DMS 273 (cell line): ENCODE measurements around the gene FEN1.
A peak's percentile ranks its signal among the peaks of the same experiment; 100 is the strongest.

Experiments
- DNase-seq: peaks from one replicate; lab custom pipeline; 2025; ENCODE audit not compliant: unreplicated experiment; lab: John Stamatoyannopoulos, UW

FEN1 gene

DNA sequence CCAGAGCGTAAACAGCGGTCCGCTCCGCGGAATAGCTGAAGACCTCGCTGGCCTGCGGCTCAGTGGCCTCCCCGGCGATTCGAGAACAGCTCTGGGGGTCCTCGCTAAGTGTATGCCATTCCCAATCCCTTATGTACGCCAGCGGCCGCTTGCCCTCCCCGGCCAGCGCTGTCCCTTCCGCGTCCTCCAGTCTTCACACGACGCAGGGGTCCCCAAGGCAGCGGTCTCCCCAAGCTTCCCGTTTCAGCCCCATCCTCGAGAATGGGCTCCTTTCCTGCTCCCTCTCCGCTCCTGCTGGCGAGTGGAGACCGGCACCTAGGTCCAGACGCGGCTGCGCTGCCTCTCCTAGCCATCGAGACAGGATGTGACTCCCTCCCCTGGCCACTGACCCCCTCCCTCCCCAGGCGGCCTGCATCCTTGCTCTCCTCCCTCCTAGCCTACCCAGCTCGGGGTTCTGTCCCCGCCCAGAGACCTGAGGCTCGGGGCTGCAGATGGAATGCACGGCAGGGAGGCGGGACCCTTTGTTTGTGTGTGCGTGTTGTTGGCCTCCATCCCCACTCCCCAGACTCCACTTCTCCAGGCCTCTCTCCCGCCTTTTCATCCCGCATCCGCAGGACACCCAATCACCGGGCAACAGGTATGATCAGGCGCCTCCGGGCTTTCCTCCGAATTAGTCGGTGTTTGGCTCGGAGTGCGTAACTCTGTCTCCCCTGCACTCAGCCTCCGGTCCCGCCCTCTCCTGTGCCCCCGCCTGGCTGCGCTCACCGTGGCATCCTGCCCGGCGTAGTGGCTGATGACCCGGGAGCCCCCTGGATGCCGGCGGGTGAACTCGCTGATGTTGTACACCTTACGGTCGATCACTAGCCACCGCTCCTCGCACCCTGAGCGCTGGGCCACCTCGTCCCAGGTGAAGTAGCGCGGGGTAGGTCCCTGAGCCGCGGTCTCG is 23.4 kb downstream of the FEN1 start:
- peak; percentile 90 for DNase-seq

DNA sequence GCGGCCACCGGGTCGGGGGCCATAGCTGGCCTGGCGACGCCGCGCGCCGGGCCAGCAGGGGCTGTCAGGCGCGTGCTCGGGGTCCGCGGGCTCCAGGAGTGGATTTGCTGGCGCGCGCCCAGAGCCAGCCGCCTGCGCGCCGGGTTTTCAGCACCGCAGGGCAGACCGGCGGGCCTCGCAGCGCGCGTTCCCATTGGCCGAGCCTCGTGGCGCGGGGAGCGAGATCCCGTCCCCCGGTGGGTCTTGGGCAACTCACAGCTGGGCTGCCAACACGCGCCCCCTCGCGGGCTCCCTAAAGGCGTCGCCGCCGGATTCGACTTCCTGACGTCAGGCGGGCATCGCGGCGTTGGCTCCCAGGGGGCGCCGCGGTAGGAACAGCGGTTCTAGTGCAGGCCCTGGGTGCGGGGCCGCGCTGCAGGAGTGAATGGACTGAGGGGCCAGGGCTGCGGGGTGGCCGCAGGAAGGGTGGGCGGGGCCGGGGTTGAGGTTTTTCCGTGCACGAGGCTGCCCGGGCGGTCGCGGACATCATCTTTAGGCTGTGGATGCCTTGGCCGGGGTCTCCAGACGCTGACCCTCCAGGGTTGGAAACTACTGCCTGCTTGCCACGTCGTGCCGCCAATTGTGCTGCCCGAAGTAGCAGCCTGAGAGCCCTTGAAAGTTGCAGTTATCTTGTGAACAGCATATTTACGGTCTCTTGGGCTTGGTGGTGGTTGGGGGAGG is 24.2 kb downstream of the FEN1 start, which contains the start of gene FADS1:
Gene FADS1 (minus strand): TSS at position 268 of the 720 bp plus-strand sequence. CDS start 74 bp downstream, at position 194.
- peak; percentile 97 for DNase-seq

DNA sequence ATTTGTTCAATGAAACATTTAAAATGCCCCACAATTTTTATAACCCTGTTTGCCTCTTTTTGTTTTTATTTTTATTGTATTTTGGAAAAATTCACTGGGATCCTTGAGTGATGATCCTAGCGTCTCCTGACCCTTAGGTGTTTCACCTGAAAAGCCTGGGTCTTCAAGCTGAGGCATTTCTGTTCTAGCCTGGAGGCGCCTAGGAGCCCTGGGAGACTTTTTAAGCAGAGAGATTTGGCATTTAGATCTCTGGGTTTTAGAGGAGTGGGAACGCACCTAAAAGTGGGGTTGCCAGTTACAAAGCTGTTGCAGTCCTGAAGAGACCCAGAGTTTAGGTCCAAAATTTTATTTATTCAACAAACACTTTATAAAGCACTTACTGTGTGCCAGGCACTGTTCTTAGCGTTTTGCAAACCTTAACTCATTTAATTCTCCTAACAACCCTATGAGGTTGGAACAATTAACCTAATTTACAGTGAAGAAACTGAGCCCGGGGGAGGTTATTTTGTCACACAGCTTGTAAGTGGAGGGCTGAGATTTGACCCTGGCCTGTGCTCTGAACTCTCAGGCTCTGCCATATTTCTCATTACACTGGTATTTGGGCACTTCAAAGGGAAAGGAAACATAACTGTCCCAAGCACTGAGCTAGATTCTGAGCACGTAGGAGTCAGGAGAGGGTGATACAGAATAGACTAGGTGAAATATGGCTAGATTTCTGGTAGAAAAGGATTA is 24.9 kb downstream of the FEN1 start:
- DNase-seq = no peak

DNA sequence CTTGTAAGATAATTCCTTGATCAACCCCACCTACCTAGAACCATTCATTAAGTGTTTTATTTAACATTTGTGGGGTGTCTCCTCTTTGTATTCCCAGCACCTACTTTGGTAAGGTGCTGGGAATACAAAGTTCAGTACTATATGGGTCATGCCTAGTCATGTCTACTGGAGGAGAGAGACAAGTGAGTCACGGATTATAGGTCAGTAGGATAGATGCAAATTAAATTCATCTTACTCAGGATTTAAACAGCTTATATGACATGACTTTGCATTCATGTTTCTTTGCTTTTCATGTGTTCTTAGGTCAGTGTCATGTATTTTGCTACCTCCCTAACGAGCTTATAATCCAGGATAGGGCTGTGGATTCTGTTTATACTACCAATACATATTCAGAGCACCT is 27.5 kb downstream of the FEN1 start:
- no peak for DNase-seq

DNA sequence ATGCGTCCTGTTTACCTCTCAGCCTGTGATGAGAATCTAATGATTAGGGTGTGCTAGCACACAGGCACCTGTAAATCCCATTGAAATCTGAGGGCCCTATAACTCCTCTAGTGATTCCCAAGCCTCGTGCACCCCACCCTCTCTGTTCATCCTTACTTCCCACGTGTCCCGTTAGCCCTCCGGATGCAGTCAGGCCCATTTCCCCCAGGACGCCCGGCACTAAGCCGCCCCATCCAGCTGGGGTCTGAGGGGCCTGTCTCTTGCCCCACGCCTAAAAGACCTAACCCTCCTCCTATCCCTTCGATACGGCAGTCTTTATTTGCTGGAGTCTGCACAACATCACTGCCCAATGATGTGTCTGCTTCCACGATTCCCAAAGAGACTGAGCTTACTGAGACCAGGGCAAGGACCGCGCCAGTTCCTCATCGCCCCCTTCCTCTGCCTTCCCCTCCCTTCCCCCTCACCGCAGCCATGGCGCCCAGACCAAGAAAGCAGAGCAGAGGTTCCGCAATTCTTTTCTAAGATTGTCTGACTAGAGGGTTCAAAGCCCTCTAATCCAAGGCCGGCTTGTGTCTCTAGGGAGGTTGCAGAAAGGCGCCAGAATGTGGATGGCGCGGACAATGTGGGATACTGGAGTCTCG is 34.3 kb downstream of the FEN1 start:
- no peak for DNase-seq

DNA sequence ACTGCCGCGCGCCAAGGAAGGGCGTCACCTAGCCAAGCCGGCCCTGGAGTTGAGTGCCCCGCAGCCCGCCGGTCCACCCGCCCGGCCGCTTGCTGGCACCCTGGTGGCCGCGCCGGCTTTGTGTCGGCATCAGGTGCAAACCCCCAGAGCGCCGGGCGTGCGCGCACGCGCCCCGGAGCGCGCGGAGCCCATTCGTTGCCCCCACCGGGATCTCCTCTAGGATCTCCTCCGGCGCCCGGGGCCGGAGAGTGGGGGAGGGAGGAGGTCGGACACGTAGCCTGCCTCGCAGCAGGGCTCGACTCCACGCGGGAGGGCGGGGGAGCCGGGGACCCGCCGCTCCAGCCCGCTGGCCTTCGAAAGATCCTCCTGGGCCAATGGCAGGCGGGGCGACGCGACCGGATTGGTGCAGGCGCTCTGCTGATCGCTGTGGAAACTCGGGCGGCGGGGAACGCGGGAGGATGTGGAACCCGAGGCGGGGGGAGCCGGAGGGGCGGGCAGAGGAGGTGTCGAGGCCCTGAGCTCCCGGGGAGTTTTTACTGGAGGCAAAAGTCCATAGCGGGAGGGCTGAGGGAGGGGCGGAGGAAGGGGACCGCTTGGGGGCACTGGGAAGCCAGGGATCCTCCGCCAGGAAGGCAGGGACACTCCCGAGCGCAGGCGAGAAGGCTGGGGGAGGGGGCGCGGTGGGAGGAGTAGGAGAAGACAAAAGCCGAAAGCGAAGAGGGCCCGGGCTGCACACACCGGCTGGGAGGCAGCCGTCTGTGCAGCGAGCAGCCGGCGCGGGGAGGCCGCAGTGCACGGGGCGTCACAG is 35.1 kb downstream of the FEN1 start, which contains the start of gene FADS2:
Gene FADS2 (plus strand): TSS at position 730 of the 808 bp plus-strand sequence. CDS start 91 bp downstream, outside the sequence.
- peak; percentile 89 for DNase-seq

DNA sequence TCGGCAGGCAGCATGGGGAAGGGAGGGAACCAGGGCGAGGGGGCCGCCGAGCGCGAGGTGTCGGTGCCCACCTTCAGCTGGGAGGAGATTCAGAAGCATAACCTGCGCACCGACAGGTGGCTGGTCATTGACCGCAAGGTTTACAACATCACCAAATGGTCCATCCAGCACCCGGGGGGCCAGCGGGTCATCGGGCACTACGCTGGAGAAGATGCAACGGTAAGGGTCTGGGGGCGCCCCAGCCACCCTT is 35.6 kb downstream of the FEN1 start:
- no peak for DNase-seq

DNA sequence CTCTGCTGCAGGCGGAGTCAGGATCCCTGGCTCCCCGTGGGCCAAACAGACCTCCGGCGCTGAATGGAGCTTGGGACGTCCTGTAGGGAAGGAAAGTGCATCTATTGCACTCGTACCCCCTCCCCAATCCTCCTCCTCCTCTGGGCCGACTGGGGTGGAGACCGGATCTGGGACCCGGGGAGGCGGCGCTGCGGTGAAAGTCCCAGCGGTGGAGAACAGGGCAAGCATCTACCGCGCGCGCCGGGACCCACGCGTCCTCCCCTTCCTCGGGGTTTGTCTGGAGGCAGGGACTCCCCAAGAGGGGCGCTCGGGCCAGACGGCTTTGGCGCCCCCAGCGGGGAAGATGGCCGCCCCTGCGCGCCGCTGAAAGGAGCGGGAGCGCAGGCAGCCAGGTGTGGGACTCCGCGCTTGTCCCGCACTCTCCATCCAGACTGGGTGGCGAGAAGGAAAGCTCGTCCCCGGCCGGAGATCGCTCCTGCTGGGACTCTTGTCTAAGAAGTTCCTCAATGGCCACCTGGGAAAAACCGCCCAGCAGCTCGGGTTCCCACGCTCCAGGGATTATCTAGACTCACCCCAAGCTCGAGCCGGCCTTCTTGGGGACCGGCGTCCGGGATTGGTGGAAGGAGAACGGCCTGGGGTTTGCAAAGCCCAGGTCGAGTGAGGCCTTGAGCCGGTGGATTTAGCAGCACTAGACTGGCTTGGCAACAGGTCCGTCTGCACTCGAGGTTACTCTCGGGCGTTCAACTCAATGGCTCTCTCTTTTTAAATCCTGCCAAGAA is 36.1 kb downstream of the FEN1 start:
- DNase-seq = peak; percentile 69

DNA sequence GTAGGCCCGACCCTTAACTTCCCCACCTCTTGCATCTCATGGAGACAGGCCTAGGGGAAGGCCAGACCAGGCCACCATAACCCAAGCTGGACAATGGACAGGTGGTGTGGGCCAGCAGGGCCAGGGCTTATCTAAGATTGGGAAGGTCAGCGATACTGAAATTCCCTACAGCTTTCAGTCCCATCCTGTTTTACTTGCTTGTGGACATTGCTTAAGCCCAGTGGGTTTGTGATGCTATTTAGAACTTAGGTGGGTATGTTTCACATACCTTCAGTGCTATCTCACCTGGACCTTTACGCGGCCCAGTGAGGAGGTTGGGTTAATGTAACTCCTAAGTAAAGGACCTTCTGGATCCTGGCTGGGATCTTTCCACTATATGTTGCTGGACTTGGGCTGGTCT is 37.1 kb downstream of the FEN1 start:
- DNase-seq = no peak

DNA sequence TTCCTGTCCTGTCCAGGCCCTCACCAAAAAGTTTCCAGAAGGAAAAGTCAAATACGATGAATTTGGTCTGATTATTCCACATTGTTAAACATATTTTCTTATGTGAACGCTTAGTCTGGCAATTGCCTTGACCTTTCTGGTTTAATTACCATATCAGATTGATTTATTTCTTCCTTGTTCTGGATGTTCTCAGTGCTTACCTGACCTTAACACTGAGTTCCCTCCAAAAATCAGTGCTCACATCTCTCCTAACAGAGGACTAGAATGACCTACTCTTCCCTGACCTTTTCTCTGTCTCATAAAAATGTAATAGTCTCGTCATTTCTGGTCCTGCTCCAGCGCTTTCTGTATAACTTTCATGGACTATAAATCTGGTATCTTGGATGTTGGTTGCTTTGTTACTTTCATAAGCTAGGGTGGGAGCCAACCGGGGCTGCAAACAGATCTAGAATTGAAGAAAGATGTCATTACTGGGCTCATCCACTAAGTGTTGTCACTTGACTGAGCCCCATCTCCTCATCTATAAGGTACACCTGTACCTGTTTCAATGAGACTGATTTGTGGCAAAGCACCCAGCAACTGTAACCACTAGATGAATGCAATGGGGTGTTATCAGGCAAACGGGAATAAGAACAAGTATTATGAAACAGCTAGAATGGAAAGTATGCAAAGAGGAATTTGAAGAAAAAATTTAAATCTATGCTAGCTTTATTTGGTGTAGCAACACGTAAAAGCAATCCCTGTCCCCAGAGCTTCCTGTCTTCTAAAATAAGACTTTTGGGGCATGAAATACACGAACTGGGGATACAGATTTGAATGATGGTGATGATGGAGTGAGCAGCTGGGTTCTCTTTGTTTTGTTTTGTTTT is 37.8 kb downstream of the FEN1 start:
- DNase-seq = no peak

DNA sequence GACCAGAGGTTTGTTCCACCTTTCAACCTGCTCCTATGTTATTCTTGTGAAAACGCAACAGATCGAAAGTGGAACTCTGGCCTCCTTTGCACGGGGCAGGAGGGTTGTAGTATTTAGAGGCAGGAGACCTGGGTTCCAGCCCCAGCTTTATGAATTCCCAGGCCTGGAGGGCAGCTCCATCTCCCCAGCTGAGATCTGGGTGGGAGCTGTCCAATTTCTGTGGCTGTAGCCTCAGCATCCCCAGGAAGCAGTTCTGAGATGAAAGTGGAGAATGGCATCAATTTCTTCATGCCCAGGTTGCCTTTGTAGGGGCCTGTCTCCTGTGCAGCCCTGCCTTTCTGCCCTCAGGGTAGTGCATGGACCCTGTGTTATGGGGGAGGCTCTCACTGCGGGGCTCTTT is 39.5 kb downstream of the FEN1 start:
- no peak for DNase-seq

DNA sequence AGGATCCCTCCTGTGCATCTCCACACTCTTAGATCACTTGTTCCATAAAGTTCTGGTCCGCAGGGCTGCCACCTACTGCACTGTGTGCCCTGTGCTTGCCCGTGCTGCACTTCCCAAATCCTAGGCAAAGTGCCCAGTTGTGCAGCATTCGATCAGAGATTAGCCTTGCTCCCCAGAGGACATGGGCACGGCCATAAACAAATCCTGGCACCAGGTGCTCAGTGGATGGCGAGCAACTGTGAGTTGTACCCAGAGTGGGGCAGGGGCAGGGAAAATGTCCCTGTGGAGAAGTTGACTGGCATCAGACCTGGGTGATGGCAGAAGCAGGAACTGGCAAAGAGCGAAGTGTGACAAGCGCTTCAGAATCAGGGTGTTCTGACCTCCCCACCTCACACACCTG is 40.0 kb downstream of the FEN1 start:
- no peak for DNase-seq

DNA sequence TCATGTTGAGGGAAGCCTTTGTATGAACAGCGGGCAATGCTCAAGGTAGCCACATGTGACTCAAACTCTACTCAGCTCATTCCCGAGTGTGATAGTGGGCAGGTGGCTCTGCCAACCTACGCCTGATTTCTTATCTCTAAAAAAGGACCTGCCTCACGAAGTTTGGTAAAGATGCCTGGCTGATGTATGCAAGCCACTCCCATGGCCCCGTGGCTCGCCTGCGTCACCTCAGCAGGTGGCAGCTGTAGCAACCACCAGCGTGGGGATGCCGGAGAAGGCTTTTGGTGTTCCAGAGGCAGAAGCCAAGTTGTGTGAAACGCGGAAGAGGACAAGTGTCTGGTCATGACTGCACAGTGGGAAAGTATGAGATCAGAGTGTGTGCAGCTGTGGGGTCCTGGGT is 40.8 kb downstream of the FEN1 start:
- DNase-seq = no peak

DNA sequence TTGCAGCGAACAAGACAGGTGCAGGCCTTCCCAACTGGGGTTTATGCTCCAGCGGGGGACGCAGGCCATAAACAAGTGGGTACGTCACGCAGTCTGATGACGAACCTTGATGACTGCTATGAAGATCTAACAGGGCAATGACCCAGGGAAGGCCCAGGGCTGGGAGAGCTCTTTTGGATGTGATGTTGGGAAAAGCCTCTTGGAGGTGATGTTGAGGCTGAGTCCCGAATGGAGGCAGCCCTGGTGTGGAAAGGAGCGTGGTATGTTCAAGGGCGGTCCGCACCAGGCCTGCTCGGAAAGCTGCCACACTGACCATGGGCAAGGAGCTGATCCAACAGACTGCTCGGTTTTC is 41.2 kb downstream of the FEN1 start:
- DNase-seq = no peak

DNA sequence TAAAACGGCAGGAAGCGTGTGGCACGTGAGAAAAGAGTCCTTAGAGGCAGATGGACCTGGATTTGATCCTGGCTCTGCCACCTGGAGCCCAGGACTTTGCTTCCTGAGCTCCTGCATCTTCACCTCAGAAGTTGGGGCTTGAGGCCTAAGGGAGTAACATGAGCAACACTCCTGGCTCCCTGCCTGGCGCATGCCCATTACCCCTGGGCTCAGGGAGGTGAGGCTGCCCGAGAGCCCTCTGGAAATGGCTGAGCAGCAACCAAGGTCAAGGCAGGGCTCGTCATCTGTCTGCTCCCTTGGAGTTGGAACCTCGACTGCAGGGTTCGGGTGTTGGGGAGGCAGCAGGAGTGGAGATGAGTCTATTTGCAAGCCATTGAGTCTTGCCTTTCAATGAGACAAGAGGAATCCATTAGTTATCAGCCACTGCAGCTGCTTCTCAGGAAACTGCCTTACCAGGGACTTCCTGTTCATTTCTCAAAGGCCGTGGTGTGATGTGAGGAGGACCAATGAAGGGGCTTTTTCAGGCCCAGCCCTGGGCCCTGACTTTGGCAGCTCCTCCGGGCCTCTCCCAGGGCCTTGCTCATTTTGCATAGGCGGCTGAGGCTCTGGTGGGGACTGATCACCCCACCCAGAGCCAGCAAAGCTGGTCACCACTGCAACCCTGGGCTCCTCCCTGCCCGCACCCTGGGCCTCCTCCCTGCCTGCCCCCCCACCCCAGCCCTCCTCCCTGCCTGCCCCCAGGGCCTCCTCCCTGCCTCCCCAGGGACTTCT is 41.8 kb downstream of the FEN1 start:
- DNase-seq = peak; percentile 55

DNA sequence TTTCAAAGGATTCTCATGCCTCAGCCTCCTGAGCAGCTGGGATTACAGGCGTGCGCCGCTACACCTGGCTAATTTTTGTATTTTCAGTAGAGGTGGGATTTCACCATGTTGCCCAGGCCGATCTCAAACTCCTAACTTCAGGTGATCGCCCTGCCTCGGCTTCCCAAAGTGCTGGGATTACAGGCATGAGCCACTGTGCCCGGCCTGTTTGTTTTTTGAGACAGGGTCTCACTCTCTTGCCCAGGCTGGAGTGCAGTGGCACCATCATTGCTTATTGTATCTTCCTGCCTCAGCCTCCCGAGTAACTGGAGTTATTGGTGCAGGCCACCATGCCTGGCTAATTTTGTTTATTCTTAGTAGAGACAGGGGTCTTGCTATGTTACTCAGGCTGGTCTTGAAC is 43.5 kb downstream of the FEN1 start:
- DNase-seq = no peak

DNA sequence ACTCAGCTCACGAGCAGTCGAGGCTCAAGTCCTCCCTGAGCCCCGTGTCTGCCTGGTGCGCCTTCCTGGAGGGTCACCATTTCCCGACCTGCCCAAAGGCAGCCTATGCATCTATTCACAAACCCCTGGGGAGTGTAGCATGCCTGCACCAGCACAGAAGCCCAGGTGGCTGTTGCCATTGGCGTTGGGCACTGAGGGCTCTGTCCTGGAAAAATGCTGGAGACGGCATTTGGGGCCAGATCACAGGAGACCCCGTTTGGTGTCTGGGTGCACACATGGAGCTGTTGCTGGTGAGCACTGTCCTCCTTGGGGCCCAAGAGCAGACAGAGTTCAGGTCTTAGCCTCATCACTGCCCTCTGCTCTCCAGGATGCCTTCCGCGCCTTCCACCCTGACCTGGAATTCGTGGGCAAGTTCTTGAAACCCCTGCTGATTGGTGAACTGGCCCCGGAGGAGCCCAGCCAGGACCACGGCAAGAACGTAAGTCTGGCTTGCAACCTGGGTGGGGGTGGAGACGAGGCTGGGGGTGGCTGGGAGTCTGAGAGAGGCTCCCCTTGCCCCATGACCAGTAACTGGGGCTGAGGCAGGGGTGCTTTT is 44.8 kb downstream of the FEN1 start:
- no peak for DNase-seq

DNA sequence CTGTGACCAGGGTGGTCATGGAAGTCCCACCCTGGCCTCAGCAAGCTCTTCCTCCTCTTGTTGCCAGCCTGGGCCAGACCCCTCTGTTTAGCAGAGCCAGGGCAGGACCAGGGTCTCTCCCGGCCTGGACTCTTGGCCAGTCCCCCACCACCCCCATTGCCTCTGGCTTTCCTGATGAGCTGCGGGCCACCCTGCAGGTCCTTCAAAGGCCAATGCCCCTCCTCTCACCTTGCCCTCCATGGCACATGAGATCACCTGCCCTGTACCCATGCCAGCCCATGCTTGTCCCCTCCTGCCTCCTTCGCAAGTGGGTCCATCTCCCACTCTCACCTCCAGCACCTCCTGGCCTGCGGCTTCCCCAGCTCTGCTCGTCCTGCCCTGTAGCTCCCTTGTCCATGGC is 45.8 kb downstream of the FEN1 start:
- no peak for DNase-seq
